CD4-positive, CD25-positive, alpha-beta regulatory T cell (primary cell): ENCODE results near the gene ANO3. TPM values are rescaled to one million over a fixed set of nuclear protein-coding genes. Genes with fewer than 3 reads are reported as not detected.
"Not testable (repeated sequence)": the region's sequence is repeated elsewhere in the genome, so short reads cannot be mapped to it uniquely, and the experiment has no call there.

Experiments
- ATAC-seq, 2 donors: fragments of 150-1000 bp; cut with Tn5 transposase; one replicate each; pipeline ENCODE4 v1.10.0; 2021; ENCODE audit warnings: low read depth in 2 of 2, moderate number of reproducible peaks in 2 of 2, moderate library complexity in 1 of 2
- DNase-seq, 3 donors: peaks; one replicate each; pipeline versions ENCODE4 v3.0.0 to v3.0.0-alpha.2; 2012 to 2022; ENCODE audit warnings: mixed read lengths in 1 of 3
- H3K27ac ChIP-seq: one replicate; pipeline ENCODE4 v1.7.0; 2013; ENCODE audit warnings: mild to moderate bottlenecking, low read length; ENCODE audit not compliant: insufficient read depth, poor library complexity, severe bottlenecking
- H3K27me3 ChIP-seq: one replicate; pipeline ENCODE4 v1.7.0; 2013; ENCODE audit warnings: low read length; ENCODE audit not compliant: control insufficient read depth, insufficient read depth
- H3K36me3 ChIP-seq: one replicate; pipeline ENCODE4 v1.7.0; 2013; ENCODE audit warnings: mild to moderate bottlenecking, low read length, moderate library complexity; ENCODE audit not compliant: control insufficient read depth, insufficient read depth
- H3K4me1 ChIP-seq: 2 replicates; pipeline ENCODE4 v1.7.0; 2013; ENCODE audit warnings: mild to moderate bottlenecking, low read length; ENCODE audit not compliant: insufficient read depth, control insufficient read depth, poor library complexity, severe bottlenecking
- H3K4me3 ChIP-seq: one replicate; pipeline ENCODE4 v1.7.0; 2013; ENCODE audit warnings: low read depth, mild to moderate bottlenecking, low read length, moderate library complexity
- H3K9me3 ChIP-seq, 2 experiments: 1 replicate in 1 of 2; 2 replicates in 1 of 2; pipeline ENCODE4 v1.7.0; 2013; ENCODE audit warnings: low read length in 2 of 2, mild to moderate bottlenecking in 1 of 2, moderate library complexity in 1 of 2; ENCODE audit not compliant: control insufficient read depth in 2 of 2
- H3K27ac Mint-ChIP-seq, 3 donors: one replicate each; pipeline ENCODE4 v1.8.0; 2020 to 2022; ENCODE audit warnings: mild to moderate bottlenecking in 3 of 3, mixed read lengths in 3 of 3, moderate library complexity in 2 of 3
- H3K27me3 Mint-ChIP-seq: one replicate; pipeline ENCODE4 v1.8.0; 2022; ENCODE audit warnings: mild to moderate bottlenecking, mixed read lengths
- H3K36me3 Mint-ChIP-seq: one replicate; pipeline ENCODE4 v1.8.0; 2020; ENCODE audit warnings: mixed read lengths
- H3K4me1 Mint-ChIP-seq, 4 donors: one replicate each; pipeline ENCODE4 v1.8.0; 2020 to 2022; ENCODE audit warnings: mixed read lengths in 4 of 4, mild to moderate bottlenecking in 1 of 4
- H3K4me3 Mint-ChIP-seq, 4 donors: one replicate each; pipeline ENCODE4 v1.8.0; 2020 to 2022; ENCODE audit warnings: mild to moderate bottlenecking in 4 of 4, mixed read lengths in 4 of 4, moderate library complexity in 3 of 4
- H3K9me3 Mint-ChIP-seq, 7 donors: one replicate each; pipeline ENCODE4 v1.8.0; 2020 to 2022; ENCODE audit warnings: mixed read lengths in 7 of 7, mild to moderate bottlenecking in 3 of 7, moderate library complexity in 2 of 7
- polyA plus RNA-seq, 4 donors: library from polyadenylated mRNA; unstranded; fragments of 300-500 nt; fragmentation: Illumina TruSeq; gene quantifications; one replicate each; pipeline ENCODE4 v1.2.3, GENCODE V29; 2021
- total RNA-seq: library from RNA; stranded (reverse); gene quantifications from one replicate; pipeline ENCODE4 v1.2.3, GENCODE V29; 2022

ANO3 gene
- total and polyA plus RNA-seq, 5 donors from 2014 or later, result not detected

DNA sequence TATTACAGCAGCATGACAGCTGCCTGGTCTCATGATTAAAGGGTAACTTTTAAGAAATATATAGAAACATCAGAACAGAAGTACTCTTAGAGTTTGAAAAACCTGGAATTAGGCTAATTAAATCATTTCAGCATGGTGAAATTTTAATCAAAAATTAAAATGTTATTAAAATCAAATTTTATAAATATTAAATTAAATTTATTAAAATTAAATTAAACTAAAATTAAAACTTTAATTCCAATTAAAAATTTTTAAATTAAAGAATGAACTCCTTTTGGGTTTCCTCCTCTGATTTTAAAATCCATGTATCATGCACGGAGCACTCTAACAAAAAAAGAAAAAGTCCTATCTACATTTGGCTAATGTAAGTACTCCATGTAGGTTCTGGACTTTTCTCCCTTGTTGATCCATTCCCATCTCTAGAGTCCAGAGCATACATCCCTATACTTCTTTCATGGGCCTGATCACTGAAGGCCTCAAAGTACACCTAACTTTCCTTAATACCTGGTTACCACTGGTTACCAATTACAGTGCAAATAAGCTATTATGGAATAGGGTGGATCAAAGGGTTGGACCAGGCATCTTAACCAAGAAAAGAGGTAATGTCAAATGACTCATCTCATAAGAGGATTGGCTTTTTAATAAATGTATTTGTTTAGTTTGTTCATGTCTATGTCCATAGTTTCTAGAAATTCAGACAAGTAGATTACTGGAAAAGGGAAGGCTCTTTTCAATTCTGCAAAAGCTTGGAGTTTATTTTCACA, 288.5 kb downstream of the ANO3 start:
- DNase-seq (no peak), ATAC-seq (no peak)
- Mint-ChIP-seq H3K9me3 (peaks cover 0 to 12% (median 0%) of the 10 kb centered on the region in 7 donors), H3K27me3 (no peaks in the 10 kb centered on the region), H3K36me3 (no peaks in the 10 kb centered on the region), H3K4me1 (no peaks in the 10 kb centered on the region), H3K4me3 (no peak overlapping the region), H3K27ac (no peak overlapping the region)
- no peaks in the 10 kb centered on the region for H3K27me3 ChIP-seq
- no peaks in the 10 kb centered on the region for H3K9me3 ChIP-seq
- H3K36me3 ChIP-seq, result no peaks in the 10 kb centered on the region
- no peak overlapping the region for H3K27ac ChIP-seq
- no peaks in the 10 kb centered on the region for H3K4me1 ChIP-seq
- no peak overlapping the region for H3K4me3 ChIP-seq

DNA sequence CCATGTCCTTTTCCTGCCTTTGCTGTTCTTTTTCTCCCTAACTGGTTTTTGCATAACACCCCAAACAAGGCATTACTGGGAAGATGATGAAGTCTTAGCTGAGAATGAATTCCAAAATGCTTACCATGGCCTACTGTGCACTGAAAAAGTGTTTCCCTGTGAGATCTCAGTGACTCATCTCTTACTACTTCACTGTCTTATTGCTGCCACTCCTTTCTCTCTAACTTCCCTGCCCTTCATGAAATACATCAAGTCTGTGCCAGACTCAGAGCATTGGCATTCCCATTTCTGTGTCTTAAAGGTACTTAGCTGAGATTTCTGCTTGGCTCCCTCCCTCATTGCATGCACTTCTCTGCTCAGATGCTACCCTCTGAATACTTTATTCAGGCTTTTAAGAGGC, 289.2 kb downstream of the ANO3 start:
- no peaks in the 10 kb centered on the region for H3K4me1 Mint-ChIP-seq
- no peak for DNase-seq
- no peaks in the 10 kb centered on the region for H3K27me3 Mint-ChIP-seq
- peaks cover 0 to 13% (median 0%) of the 10 kb centered on the region in 7 donors for H3K9me3 Mint-ChIP-seq
- Histone ChIP-seq H3K27me3 (no peaks in the 10 kb centered on the region), H3K36me3 (no peaks in the 10 kb centered on the region), H3K4me3 (no peak overlapping the region), H3K27ac (no peak overlapping the region), H3K9me3 (no peaks in the 10 kb centered on the region), H3K4me1 (no peaks in the 10 kb centered on the region)
- no peak overlapping the region for H3K27ac Mint-ChIP-seq
- ATAC-seq, result no peak
- no peak overlapping the region for H3K4me3 Mint-ChIP-seq
- H3K36me3 Mint-ChIP-seq, result no peaks in the 10 kb centered on the region

DNA sequence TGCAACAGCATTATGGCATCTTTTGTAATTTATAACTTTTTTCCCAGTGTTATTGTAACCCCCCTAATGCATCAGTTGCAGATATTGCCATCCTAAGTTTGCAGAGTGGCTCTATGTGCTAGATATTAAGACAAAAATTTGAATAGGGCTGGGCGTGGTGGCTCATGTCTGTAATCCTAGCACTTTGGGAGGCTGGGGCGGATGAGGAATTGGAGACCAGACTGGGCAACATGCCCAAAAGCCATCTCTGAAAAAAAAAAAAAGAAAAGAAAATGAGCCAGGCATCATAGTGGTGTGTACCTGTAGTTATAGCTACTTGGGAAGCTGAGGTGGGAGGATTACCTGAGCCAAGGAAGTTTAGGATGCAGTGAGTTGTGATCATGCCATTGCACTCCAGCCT, 290.3 kb downstream of the ANO3 start:
- peaks cover 0 to 11% (median under 1%) of the 10 kb centered on the region in 7 donors for H3K9me3 Mint-ChIP-seq
- no peaks in the 10 kb centered on the region for H3K36me3 Mint-ChIP-seq
- no peak overlapping the region for H3K27ac Mint-ChIP-seq
- no peaks in the 10 kb centered on the region for H3K27me3 ChIP-seq
- H3K9me3 ChIP-seq, result no peaks in the 10 kb centered on the region
- no peaks in the 10 kb centered on the region for H3K4me1 Mint-ChIP-seq
- H3K36me3 ChIP-seq, result no peaks in the 10 kb centered on the region
- no peak for DNase-seq
- no peak for ATAC-seq
- no peak overlapping the region for H3K4me3 ChIP-seq
- no peak overlapping the region for H3K4me3 Mint-ChIP-seq
- H3K27me3 Mint-ChIP-seq, result no peaks in the 10 kb centered on the region
- H3K4me1 ChIP-seq, result no peaks in the 10 kb centered on the region
- no peak overlapping the region for H3K27ac ChIP-seq

DNA sequence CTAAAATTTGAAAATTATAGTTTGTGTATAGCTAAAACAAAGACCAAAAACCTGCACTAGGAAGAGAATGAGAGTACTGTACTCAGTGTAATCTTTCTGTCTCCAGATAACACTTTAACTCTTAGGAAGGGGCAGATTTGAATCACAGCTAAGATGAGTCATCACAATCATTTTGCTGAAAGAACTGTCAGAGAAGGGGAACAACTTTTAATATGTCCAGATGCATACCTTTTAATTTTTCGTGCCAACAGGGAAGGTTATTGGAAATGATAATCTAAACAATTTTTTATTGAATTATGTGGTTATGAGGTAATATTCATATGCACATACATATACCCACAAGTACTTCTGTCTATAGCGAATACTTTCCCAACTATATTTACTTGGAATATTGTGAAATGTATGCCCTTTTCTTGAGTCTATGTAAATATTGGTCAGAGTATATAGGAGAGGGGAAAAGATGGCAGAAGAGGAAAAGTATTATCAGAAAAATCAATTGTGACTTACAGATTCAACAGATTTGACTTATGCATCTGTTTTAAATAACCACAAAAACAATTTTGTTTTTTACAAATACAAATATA, 291.2 kb downstream of the ANO3 start:
- DNase-seq (no peak), ATAC-seq (no peak)
- no peak overlapping the region for H3K4me3 Mint-ChIP-seq
- H3K9me3 ChIP-seq, result no peaks in the 10 kb centered on the region
- no peaks in the 10 kb centered on the region for H3K4me1 ChIP-seq
- no peak overlapping the region for H3K27ac ChIP-seq
- peaks cover 0 to 10% (median 2%) of the 10 kb centered on the region in 7 donors for H3K9me3 Mint-ChIP-seq
- no peaks in the 10 kb centered on the region for H3K27me3 ChIP-seq
- H3K27me3 Mint-ChIP-seq, result no peaks in the 10 kb centered on the region
- no peaks in the 10 kb centered on the region for H3K4me1 Mint-ChIP-seq
- no peaks in the 10 kb centered on the region for H3K36me3 Mint-ChIP-seq
- no peaks in the 10 kb centered on the region for H3K36me3 ChIP-seq
- no peak overlapping the region for H3K27ac Mint-ChIP-seq
- H3K4me3 ChIP-seq, result no peak overlapping the region

GRCh38 chr11:26626346-26626745, 294.4 kb downstream of the ANO3 start:
- no peaks in the 10 kb centered on the region for H3K27me3 ChIP-seq

DNA sequence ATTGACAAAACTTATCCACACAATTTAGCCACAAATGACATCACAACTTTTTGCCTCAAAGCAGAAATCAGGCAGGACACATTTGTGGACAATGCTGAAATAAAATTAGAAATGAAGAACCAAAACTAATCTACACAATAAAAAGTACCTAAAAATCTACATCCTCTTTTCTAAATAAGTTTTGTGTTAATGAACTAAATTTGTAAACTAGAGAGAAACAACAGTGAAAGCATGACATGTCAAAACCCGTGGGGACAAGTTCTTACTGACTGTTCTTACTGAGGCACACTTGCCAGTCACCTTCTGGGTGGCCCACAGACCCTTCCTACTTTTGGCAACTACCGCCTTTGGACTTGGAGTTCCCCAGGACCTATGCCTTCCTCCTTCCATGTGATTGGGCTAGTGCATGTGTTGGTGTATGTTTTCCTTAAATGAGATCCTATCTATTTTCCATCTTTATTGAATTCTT, 300.8 kb downstream of the ANO3 start:
- H3K4me1 ChIP-seq, result no peaks in the 10 kb centered on the region
- Mint-ChIP-seq H3K4me3 (no peak overlapping the region), H3K4me1 (no peaks in the 10 kb centered on the region), H3K27ac (no peak overlapping the region), H3K27me3 (no peaks in the 10 kb centered on the region), H3K9me3 (peaks cover 0 to 15% (median 4%) of the 10 kb centered on the region in 7 donors), H3K36me3 (no peaks in the 10 kb centered on the region)
- no peaks in the 10 kb centered on the region for H3K27me3 ChIP-seq
- no peak overlapping the region for H3K27ac ChIP-seq
- no peaks in the 10 kb centered on the region for H3K9me3 ChIP-seq
- DNase-seq (no peak), ATAC-seq (no peak)
- no peaks in the 10 kb centered on the region for H3K36me3 ChIP-seq
- H3K4me3 ChIP-seq, result no peak overlapping the region

More at GRCh38 chr11:26626346-26626745, 294.4 kb downstream of the ANO3 start:
- no peak overlapping the region for H3K4me3 Mint-ChIP-seq
- Histone ChIP-seq H3K4me1 (no peaks in the 10 kb centered on the region), H3K9me3 (no peaks in the 10 kb centered on the region), H3K36me3 (no peaks in the 10 kb centered on the region), H3K4me3 (no peak overlapping the region), H3K27ac (no peak overlapping the region)
- H3K27ac Mint-ChIP-seq, result no peak overlapping the region
- H3K9me3 Mint-ChIP-seq, result peaks cover 0 to 14% (median 3%) of the 10 kb centered on the region in 7 donors
- H3K4me1 Mint-ChIP-seq, result no peaks in the 10 kb centered on the region
- no peaks in the 10 kb centered on the region for H3K27me3 Mint-ChIP-seq
- no peak for ATAC-seq
- no peaks in the 10 kb centered on the region for H3K36me3 Mint-ChIP-seq
- DNase-seq, result no peak

- H3K4me3 Mint-ChIP-seq, H3K27me3 ChIP-seq, H3K36me3 ChIP-seq, H3K27ac Mint-ChIP-seq, H3K27ac ChIP-seq, H3K36me3 Mint-ChIP-seq, H3K4me1 Mint-ChIP-seq, H3K9me3 ChIP-seq, ATAC-seq, H3K4me1 ChIP-seq, DNase-seq, H3K4me3 ChIP-seq, H3K27me3 Mint-ChIP-seq, H3K9me3 Mint-ChIP-seq: not testable (repeated sequence)
Observed at GRCh38 chr11:26643314-26643713, 311.4 kb downstream of the ANO3 start.

DNA sequence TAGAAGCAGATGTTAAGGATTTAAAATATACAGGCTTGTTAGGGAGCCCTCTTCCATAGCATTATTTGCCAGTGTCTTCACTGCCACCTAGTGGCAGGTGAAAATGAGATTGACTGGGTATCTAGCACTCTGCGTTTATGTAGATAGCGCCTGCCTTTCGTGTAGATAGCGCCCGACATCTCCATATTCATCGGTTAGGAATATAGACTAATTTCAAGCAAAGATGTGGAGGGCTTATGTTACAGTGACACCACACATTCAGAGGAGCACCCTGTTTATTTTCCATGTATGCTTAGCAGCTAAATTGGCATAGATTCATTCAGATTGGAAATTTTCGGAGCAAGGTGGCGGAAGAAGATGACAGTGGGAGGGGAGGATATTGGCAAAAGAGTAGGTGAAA, 318.0 kb downstream of the ANO3 start:
- H3K27me3 Mint-ChIP-seq, result no peaks in the 10 kb centered on the region
- no peaks in the 10 kb centered on the region for H3K36me3 Mint-ChIP-seq
- H3K4me3 Mint-ChIP-seq, result no peak overlapping the region
- H3K27ac ChIP-seq, result no peak overlapping the region
- no peaks in the 10 kb centered on the region for H3K9me3 ChIP-seq
- no peaks in the 10 kb centered on the region for H3K27me3 ChIP-seq
- H3K4me1 Mint-ChIP-seq, result no peaks in the 10 kb centered on the region
- H3K27ac Mint-ChIP-seq, result no peak overlapping the region
- H3K36me3 ChIP-seq, result no peaks in the 10 kb centered on the region
- no peak for ATAC-seq
- peaks cover 0 to 2% (median 0%) of the 10 kb centered on the region in 7 donors for H3K9me3 Mint-ChIP-seq
- peak in 1 of 3 donors; percentile 43 for DNase-seq
- no peak overlapping the region for H3K4me3 ChIP-seq
- H3K4me1 ChIP-seq, result no peaks in the 10 kb centered on the region
